Midbrain (tissue), 1 donor: ENCODE measurements around the gene TMEM190.

ENCODE experiments used
- DNase-seq: peaks from one replicate; lab custom pipeline; 2025; lab: John Stamatoyannopoulos, UW

The TMEM190 gene

GRCh38 chr19:55423225-55424005 lies 46.8 kb downstream of the TMEM190 start:
- DNase-seq, result no peak

GRCh38 chr19:55424518-55424917 lies 47.9 kb downstream of the TMEM190 start:
- DNase-seq, result no peak

- DNase-seq, result peak; percentile 85
Measured at GRCh38 chr19:55426042-55426441, 49.4 kb downstream of the TMEM190 start.
